CD4-positive, alpha-beta T cell (primary cell): Measurements from ENCODE around the gene SRC. TPM values are rescaled to one million over a fixed set of nuclear protein-coding genes. Genes with fewer than 3 reads are reported as not detected.

ENCODE experiments used
- ATAC-seq: fragments of 200-7000 bp; cut with Tn5 transposase; one replicate; pipeline ENCODE4 v1.10.0; 2022; ENCODE audit warnings: mild to moderate bottlenecking; ENCODE audit not compliant: poor library complexity
- CTCF ChIA-PET: fragments of 350-600 bp; sonication (Branson Sonifier 250); formaldehyde crosslinking; loops from one replicate; lab custom pipeline; 2021; ENCODE audit warnings: antibody characterized with exemption, inconsistent platforms; lab: Charles Lee
- POLR2A ChIA-PET: fragments of 350-600 bp; sonication (Branson Sonifier 250); formaldehyde crosslinking; loops from one replicate; lab custom pipeline; 2021; ENCODE audit warnings: antibody characterized with exemption, inconsistent platforms; lab: Charles Lee
- DNase-seq, 14 experiments: peaks; one replicate each; pipeline ENCODE4 v3.0.0-alpha.2; 2013 to 2020; ENCODE audit warnings: mixed read lengths in 2 of 14
- H3K27ac ChIP-seq, 2 donors: one replicate each; pipeline versions ENCODE4 v1.5.1 to v1.7.0; 2013; ENCODE audit warnings: low read length in 2 of 2, low read depth in 1 of 2, mild to moderate bottlenecking in 1 of 2
- H3K27me3 ChIP-seq, 2 experiments: 1 replicate in 1 of 2; 2 replicates in 1 of 2; pipeline versions ENCODE4 v1.6.1 to v1.7.0; 2013; ENCODE audit warnings: low read length in 2 of 2, control low read depth in 1 of 2, mild to moderate bottlenecking in 1 of 2, moderate library complexity in 1 of 2; ENCODE audit not compliant: insufficient read depth in 2 of 2, control insufficient read depth in 1 of 2
- H3K36me3 ChIP-seq: one replicate; pipeline ENCODE4 v1.6.1; 2013; ENCODE audit warnings: low read length, control low read depth; ENCODE audit not compliant: insufficient read depth
- H3K4me1 ChIP-seq: one replicate; pipeline ENCODE4 v1.6.1; 2013; ENCODE audit warnings: low read length, control low read depth; ENCODE audit not compliant: insufficient read depth
- H3K4me3 ChIP-seq: one replicate; pipeline ENCODE4 v1.5.1; 2013; ENCODE audit warnings: mild to moderate bottlenecking, low read length, moderate library complexity
- H3K9me3 ChIP-seq, 2 experiments: 1 replicate in 1 of 2; 2 replicates in 1 of 2; pipeline versions ENCODE4 v1.6.1 to v1.7.0; 2013; ENCODE audit warnings: low read length in 2 of 2, mild to moderate bottlenecking in 2 of 2, control low read depth in 1 of 2, moderate library complexity in 1 of 2; ENCODE audit not compliant: control insufficient read depth in 1 of 2, insufficient read depth in 1 of 2
- H3K27ac Mint-ChIP-seq: one replicate; pipeline ENCODE4 v1.8.0; 2020; ENCODE audit warnings: mixed read lengths
- H3K27me3 Mint-ChIP-seq: one replicate; pipeline ENCODE4 v1.8.0; 2021; ENCODE audit warnings: mixed read lengths
- H3K36me3 Mint-ChIP-seq: one replicate; pipeline ENCODE4 v1.8.0; 2021; ENCODE audit warnings: low read depth, mixed read lengths
- H3K4me1 Mint-ChIP-seq: one replicate; pipeline ENCODE4 v1.8.0; 2021; ENCODE audit warnings: low read depth, mixed read lengths
- H3K4me3 Mint-ChIP-seq: one replicate; pipeline ENCODE4 v1.8.0; 2020; ENCODE audit warnings: mild to moderate bottlenecking, mixed read lengths
- H3K9me3 Mint-ChIP-seq: one replicate; pipeline ENCODE4 v1.8.0; 2020; ENCODE audit warnings: mixed read lengths
- intact Hi-C, 2 experiments: fragments of 100-400 bp; cut with DNase I in 1 of 2; cut with micrococcal nuclease in 1 of 2; formaldehyde crosslinking; loops; one replicate each; pipeline versions ENCODE4 v1.15.1 to v1.9.0; 2023 to 2025; cut with DNase I, micrococcal nuclease
- total RNA-seq, 174 experiments: library from RNA in 2 of 174; stranded (reverse) in 2 of 174; gene quantifications; one replicate each; pipeline ENCODE4 v1.2.3 and lab custom pipeline; 2021 to 2026
- TF ChIP-seq, protein P1 (sequence below): fragments of 200-600 bp; IDR thresholded peaks from one replicate; pipeline ENCODE4 v1.8.0; 2022; ENCODE audit warnings: antibody characterized with exemption, mild to moderate bottlenecking

SRC gene
- total RNA-seq, 2 experiments from 2014 or later, result 2.5 to 3.1 TPM

DNA sequence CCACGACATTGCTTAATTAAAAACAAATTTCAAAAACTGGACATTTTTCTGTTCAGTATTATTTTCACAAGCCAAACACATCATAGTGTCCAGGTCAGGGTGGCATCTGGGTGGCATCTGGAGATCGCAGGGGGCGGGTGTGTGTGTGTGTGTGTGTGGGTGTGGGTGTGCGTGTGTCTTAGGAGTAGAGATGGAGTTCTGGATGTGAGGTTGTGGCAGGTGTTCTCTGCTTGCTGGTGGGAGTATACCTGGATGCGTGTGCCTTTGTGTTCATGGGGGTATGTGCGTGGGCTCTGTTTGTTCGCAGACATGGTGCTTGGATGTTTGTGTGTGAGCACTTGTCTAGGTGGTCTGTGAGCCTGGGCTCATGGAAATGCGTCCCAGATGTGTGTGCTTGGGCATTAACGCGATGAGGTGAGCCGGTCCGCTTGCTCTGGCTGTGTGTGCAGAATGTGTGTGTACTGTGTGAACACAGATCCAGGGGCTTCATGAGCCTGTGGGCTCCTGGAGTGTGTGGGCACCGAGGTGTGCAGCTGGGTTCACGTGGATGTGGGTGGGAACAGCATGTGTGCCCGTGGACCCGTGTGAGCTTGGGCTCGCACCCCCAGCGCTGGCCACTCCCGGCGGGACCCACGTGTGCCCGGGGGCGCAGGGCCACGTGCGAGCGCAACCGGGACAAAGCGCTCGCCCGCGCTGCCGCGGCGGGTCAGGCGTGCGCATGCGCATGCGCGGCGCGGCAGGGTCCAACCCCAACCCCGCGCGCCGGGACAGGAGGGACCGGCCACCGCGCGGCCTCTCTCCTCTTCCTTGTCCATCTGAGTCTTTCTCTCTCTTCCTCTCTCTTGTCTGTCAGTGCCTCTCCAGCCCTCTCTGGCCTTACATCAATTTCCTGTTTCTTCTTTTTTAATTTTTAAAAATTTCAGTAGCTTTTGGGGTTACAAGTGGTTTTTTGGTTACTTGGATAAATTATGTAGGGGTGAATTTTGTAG lies 60.4 kb downstream of the SRC start:
- ATAC-seq (peak; percentile 32), DNase-seq (peak in 4 of 14 experiments; percentile 16 to 60 (median 46))
- no peak overlapping the region for H3K27ac ChIP-seq
- peaks cover 8% of the 10 kb centered on the region for H3K4me1 ChIP-seq
- H3K36me3 Mint-ChIP-seq, result no peaks in the 10 kb centered on the region
- ChIA-PET POLR2A (interaction anchor here (0.6 kb wide), 1 partner anchor 218 kb away, joined by 3 read pairs; no protein-coding TSS in a partner anchor), CTCF (no interaction called here)
- intact Hi-C loops, result no loop called here
- TF ChIP-seq, protein P1, sequence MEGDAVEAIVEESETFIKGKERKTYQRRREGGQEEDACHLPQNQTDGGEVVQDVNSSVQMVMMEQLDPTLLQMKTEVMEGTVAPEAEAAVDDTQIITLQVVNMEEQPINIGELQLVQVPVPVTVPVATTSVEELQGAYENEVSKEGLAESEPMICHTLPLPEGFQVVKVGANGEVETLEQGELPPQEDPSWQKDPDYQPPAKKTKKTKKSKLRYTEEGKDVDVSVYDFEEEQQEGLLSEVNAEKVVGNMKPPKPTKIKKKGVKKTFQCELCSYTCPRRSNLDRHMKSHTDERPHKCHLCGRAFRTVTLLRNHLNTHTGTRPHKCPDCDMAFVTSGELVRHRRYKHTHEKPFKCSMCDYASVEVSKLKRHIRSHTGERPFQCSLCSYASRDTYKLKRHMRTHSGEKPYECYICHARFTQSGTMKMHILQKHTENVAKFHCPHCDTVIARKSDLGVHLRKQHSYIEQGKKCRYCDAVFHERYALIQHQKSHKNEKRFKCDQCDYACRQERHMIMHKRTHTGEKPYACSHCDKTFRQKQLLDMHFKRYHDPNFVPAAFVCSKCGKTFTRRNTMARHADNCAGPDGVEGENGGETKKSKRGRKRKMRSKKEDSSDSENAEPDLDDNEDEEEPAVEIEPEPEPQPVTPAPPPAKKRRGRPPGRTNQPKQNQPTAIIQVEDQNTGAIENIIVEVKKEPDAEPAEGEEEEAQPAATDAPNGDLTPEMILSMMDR, result no peak
- peaks cover 11% of the 10 kb centered on the region for H3K4me1 Mint-ChIP-seq
- H3K4me3 Mint-ChIP-seq, result peak overlapping the region; percentile 74
- no peaks in the 10 kb centered on the region for H3K9me3 ChIP-seq
- peaks cover 45% of the 10 kb centered on the region for H3K27me3 Mint-ChIP-seq
- H3K4me3 ChIP-seq, result peak overlapping the region; percentile 28
- H3K9me3 Mint-ChIP-seq, result no peaks in the 10 kb centered on the region
- H3K27ac Mint-ChIP-seq, result no peak overlapping the region
- peaks cover 4 to 14% of the 10 kb centered on the region in 2 experiments for H3K27me3 ChIP-seq
- no peaks in the 10 kb centered on the region for H3K36me3 ChIP-seq

GRCh38 chr20:37407019-37407566 lies 61.2 kb downstream of the SRC start:
- TF ChIP-seq, protein P1, result no peak
- no peaks in the 10 kb centered on the region for H3K36me3 ChIP-seq
- H3K9me3 ChIP-seq, result no peaks in the 10 kb centered on the region
- ChIA-PET POLR2A (no interaction called here), CTCF (no interaction called here)
- H3K4me1 Mint-ChIP-seq, result peaks cover 11% of the 10 kb centered on the region
- H3K27ac Mint-ChIP-seq, result no peak overlapping the region
- peaks cover 45% of the 10 kb centered on the region for H3K27me3 Mint-ChIP-seq
- ATAC-seq (no peak), DNase-seq (no peak)
- peak overlapping the region; percentile 74 for H3K4me3 Mint-ChIP-seq
- H3K4me1 ChIP-seq, result peaks cover 16% of the 10 kb centered on the region
- H3K27ac ChIP-seq, result no peak overlapping the region
- peaks cover 4 to 14% of the 10 kb centered on the region in 2 experiments for H3K27me3 ChIP-seq
- H3K4me3 ChIP-seq, result no peak overlapping the region
- H3K9me3 Mint-ChIP-seq, result no peaks in the 10 kb centered on the region
- no peaks in the 10 kb centered on the region for H3K36me3 Mint-ChIP-seq
- intact Hi-C loops, result no loop called here

DNA sequence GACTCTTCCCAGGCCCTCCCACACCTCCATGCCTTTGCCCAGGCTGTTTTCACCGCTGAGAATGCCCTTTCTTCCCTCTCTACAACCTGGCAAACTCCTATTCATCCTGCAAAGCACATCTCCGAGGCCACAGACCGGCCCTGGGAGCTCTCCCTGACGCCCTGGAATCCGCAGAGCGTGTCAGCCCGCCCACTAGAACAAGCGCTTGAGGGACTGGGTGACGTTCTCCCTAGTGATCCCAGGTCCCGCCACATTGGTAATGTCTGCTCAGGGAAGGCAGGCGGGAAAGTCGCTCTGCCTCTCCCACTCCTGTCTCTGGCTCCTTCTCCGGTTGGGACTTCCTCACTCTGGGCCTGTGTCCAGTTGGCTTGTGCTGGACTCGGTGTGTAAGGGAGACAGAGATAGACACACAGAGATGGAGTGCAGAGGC lies 61.6 kb downstream of the SRC start:
- Histone ChIP-seq H3K36me3 (no peaks in the 10 kb centered on the region), H3K9me3 (no peaks in the 10 kb centered on the region), H3K4me3 (no peak overlapping the region), H3K27me3 (peaks cover 4 to 14% of the 10 kb centered on the region in 2 experiments), H3K27ac (no peak overlapping the region), H3K4me1 (peaks cover 21% of the 10 kb centered on the region)
- CTCF ChIA-PET, result no interaction called here
- Mint-ChIP-seq H3K36me3 (no peaks in the 10 kb centered on the region), H3K4me1 (peaks cover 11% of the 10 kb centered on the region), H3K27me3 (peaks cover 45% of the 10 kb centered on the region), H3K4me3 (peak overlapping the region; percentile 2), H3K27ac (no peak overlapping the region), H3K9me3 (no peaks in the 10 kb centered on the region)
- DNase-seq (no peak), ATAC-seq (no peak)
- intact Hi-C loops, result no loop called here
- POLR2A ChIA-PET, result no interaction called here
- TF ChIP-seq, protein P1, result no peak
